PC-3 (cell line): ENCODE measurements around the gene ERMN. TPM values are rescaled to one million over a fixed set of nuclear protein-coding genes. Genes with fewer than 3 reads are reported as not detected.

Experiments used
- ATAC-seq: fragments of 200-7000 bp; cut with Tn5 transposase; 2 replicates; pipeline ENCODE4 v1.9.1; 2020; ENCODE audit warnings: mild to moderate bottlenecking, moderate library complexity
- BruUV-seq: library from RNA; stranded (reverse); fragments of 400-500 nt; replicated peaks from 2 replicates; lab custom pipeline; 2021; lab: Mats Ljungman, UMichigan
- CTCF ChIA-PET: fragments of 300-600 bp; sonication (Branson Sonifier 250); formaldehyde crosslinking; loops from one replicate; lab custom pipeline; 2022; ENCODE audit warnings: antibody characterized with exemption; lab: Charles Lee
- POLR2A ChIA-PET: fragments of 300-600 bp; sonication (Branson Sonifier 250); formaldehyde crosslinking; loops from one replicate; lab custom pipeline; 2022; ENCODE audit warnings: antibody characterized with exemption; ENCODE audit not compliant: unreplicated experiment; lab: Charles Lee
- DNase-seq: peaks from one replicate; pipeline ENCODE4 v3.0.0-alpha.2; 2015
- H2AFZ ChIP-seq: fragments of 300-600 bp; sonication (generic); 2 replicates; pipeline ENCODE4 v1.6.0; 2016; ENCODE audit warnings: antibody characterized with exemption, low read length
- H3F3A ChIP-seq: fragments of 300-600 bp; sonication (generic); one replicate; pipeline ENCODE4 v1.6.0; 2017; ENCODE audit warnings: antibody characterized with exemption, low read length, control low read depth, mild to moderate bottlenecking; ENCODE audit not compliant: unreplicated experiment
- H3K27ac ChIP-seq: fragments of 300-600 bp; sonication (generic); 2 replicates; pipeline ENCODE4 v1.5.1; 2016; ENCODE audit warnings: mild to moderate bottlenecking, low read length
- H3K27me3 ChIP-seq: fragments of 300-600 bp; sonication (generic); 2 replicates; pipeline ENCODE4 v1.6.1; 2016; ENCODE audit warnings: low read length, mixed read lengths
- H3K36me3 ChIP-seq: fragments of 300-600 bp; sonication (generic); 2 replicates; pipeline ENCODE4 v1.6.1; 2016; ENCODE audit warnings: low read depth, mixed run types, low read length, mixed read lengths
- H3K4me1 ChIP-seq: fragments of 300-600 bp; sonication (generic); 2 replicates; pipeline ENCODE4 v1.5.1; 2016; ENCODE audit warnings: low read length; ENCODE audit not compliant: insufficient read depth
- H3K4me2 ChIP-seq: fragments of 300-600 bp; sonication (generic); 2 replicates; pipeline ENCODE4 v1.6.0; 2016; ENCODE audit warnings: low read length
- H3K4me3 ChIP-seq: fragments of 300-600 bp; sonication (generic); 2 replicates; pipeline ENCODE4 v1.5.1; 2016; ENCODE audit warnings: mild to moderate bottlenecking, low read length, mixed read lengths
- H3K79me2 ChIP-seq: fragments of 300-600 bp; sonication (generic); 2 replicates; pipeline ENCODE4 v1.6.1; 2017; ENCODE audit warnings: low read length, mixed read lengths
- H3K9ac ChIP-seq: fragments of 300-600 bp; sonication (generic); 2 replicates; pipeline ENCODE4 v1.6.0; 2016; ENCODE audit warnings: mild to moderate bottlenecking, low read length
- H3K9me2 ChIP-seq: fragments of 300-600 bp; sonication (generic); replicated peaks from 2 replicates; pipeline ENCODE4 v1.6.1; 2016; ENCODE audit warnings: mixed run types, low read length, mixed read lengths
- H3K9me3 ChIP-seq: fragments of 300-600 bp; sonication (generic); 2 replicates; pipeline ENCODE4 v1.6.1; 2016; ENCODE audit warnings: low read length, mixed read lengths
- H4K20me1 ChIP-seq: fragments of 300-600 bp; sonication (generic); 2 replicates; pipeline ENCODE4 v1.6.1; 2016; ENCODE audit warnings: low read length, mixed read lengths
- CTCF ChIP-seq: fragments of 300-600 bp; sonication (generic); conservative IDR thresholded peaks from 2 replicates; pipeline ENCODE4 v1.5.1; 2017; ENCODE audit warnings: antibody characterized with exemption, low read depth, mild to moderate bottlenecking, low read length
- EZH2 ChIP-seq: fragments of 300-600 bp; sonication (generic); IDR thresholded peaks from one replicate; pipeline ENCODE4 v1.6.1; 2017; ENCODE audit warnings: antibody characterized with exemption, mild to moderate bottlenecking, low read length; ENCODE audit not compliant: unreplicated experiment
- EZH2phosphoT487 ChIP-seq: fragments of 300-600 bp; sonication (generic); IDR thresholded peaks from 2 replicates; pipeline ENCODE4 v1.6.1; 2018; ENCODE audit warnings: mild to moderate bottlenecking, antibody characterized with exemption, low read length, borderline replicate concordance
- intact Hi-C: fragments of 100-400 bp; cut with micrococcal nuclease; formaldehyde crosslinking; loops from 2 replicates; pipeline ENCODE4 v1.9.0; 2023
- total RNA-seq: library from RNA; depleted of rRNA; stranded (reverse); fragments of >200 nt; gene quantifications from 2 replicates; pipeline ENCODE4 v1.2.3, GENCODE V29; 2014

The ERMN gene
- total RNA-seq, 1 experiment from 2014 or later, result not detected

DNA sequence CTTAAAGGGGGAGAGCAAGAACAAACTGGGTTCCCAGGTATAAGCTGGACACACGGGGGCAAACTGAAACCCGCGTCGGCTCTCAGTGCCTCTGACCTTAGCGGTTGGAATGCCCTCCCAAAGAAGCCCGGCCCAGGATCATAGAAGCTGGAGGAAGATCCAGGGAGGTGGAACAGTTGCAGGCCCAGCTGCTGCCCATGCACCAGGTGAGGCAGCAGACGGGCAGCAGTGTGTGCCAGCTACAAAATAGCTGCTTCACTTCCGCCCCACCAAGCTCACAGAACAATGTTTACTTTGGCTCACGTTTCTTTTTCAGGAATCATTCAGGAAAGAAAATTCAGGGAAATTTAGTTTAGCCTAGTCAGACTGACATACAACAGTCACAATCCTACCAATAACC lies 3.9 kb upstream of the ERMN start:
- ATAC-seq, result peak; percentile 85

DNA sequence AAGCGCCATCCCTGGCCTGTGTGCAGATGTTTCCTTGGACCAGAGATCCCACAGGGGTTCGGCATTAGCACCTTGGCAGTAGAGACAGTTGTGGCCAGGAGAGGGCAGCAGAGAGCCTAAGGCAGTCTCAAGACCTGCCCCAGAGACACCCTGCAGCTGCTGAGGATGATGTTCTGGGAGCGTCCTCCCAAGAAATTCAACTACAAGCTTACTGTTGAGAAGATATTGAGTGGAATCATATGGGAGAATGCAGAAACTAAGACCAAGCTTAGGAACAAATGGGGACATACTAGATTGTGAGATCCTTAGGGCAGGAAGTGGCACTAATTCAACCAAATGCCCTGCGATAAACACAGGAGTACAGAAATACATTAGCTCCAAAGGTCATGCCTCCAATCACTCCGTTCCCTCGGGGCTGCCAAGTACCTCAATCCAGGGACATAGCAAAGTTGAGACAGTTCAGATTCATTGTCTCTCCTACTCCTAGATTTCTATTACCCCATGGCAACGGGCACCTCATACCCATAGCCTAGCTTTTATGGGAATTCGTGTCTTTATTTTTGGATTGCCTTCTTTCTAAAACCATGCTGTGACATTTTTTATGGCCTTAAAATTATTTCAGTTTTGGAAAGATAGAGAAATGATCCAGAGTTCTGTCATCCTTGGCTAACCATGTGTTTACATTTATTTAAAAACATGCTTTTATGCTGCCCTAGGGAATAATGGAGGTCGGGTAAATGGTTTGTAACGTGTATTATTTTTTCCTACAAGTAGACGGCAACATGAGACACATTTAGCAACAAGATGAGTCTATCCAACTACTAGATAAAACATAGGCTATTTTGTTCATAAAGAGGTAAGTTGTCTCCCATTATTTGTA lies 2.2 kb upstream of the ERMN start:
- H3K4me1 ChIP-seq, result peaks cover 13% of the 10 kb centered on the region
- TF ChIP-seq CTCF (peak; percentile 91), EZH2phosphoT487 (no peak), EZH2 (no peak)
- DNase-seq (peak; percentile 83), ATAC-seq (peak; percentile 89)
- H3K36me3 ChIP-seq, result no peaks in the 10 kb centered on the region
- no peaks in the 10 kb centered on the region for H3K9me3 ChIP-seq
- H3K9ac ChIP-seq, result no peak overlapping the region
- no peak overlapping the region for H3K4me3 ChIP-seq
- no TSS peak for BruUV-seq
- H2AFZ ChIP-seq, result no peak overlapping the region
- H3F3A ChIP-seq, result no peaks in the 10 kb centered on the region
- intact Hi-C loops, result loop anchor here (2.0 to 5.0 kb wide), 2 partner anchors 25 to 159 kb away; no protein-coding TSS in a partner anchor
- POLR2A ChIA-PET, result interaction anchor here (0.6 kb wide), 1 partner anchor 16 kb away, joined by 4 read pairs; no protein-coding TSS in a partner anchor
- H3K27me3 ChIP-seq, result no peaks in the 10 kb centered on the region
- CTCF ChIA-PET, result interaction anchor here (0.6 to 1.6 kb wide), 4 partner anchors 9 to 66 kb away, joined by 3 to 10 read pairs (median 6); no protein-coding TSS in a partner anchor
- H3K4me2 ChIP-seq, result no peak overlapping the region
- no peaks in the 10 kb centered on the region for H3K9me2 ChIP-seq
- no peak overlapping the region for H3K27ac ChIP-seq
- no peaks in the 10 kb centered on the region for H4K20me1 ChIP-seq
- no peaks in the 10 kb centered on the region for H3K79me2 ChIP-seq

More for the DNA sequence above, 3.9 kb upstream of the ERMN start:
- H3K9me3 ChIP-seq, result no peaks in the 10 kb centered on the region
- H3K27ac ChIP-seq, result no peak overlapping the region
- no peak overlapping the region for H2AFZ ChIP-seq
- no TSS peak for BruUV-seq
- ChIA-PET CTCF (interaction anchor here (0.7 to 0.9 kb wide), 2 partner anchors 27 to 87 kb away, joined by 3 to 4 read pairs; no protein-coding TSS in a partner anchor), POLR2A (interaction anchor here (0.6 kb wide), 1 partner anchor 995 kb away, joined by 7 read pairs; no protein-coding TSS in a partner anchor)
- H3K36me3 ChIP-seq, result no peaks in the 10 kb centered on the region
- no peak overlapping the region for H3K9ac ChIP-seq
- H3K79me2 ChIP-seq, result no peaks in the 10 kb centered on the region
- no peaks in the 10 kb centered on the region for H3F3A ChIP-seq
- H3K27me3 ChIP-seq, result no peaks in the 10 kb centered on the region
- peaks cover 13% of the 10 kb centered on the region for H3K4me1 ChIP-seq
- peak overlapping the region; percentile 49; the same call in 1 of the 2 replicates for H3K4me2 ChIP-seq
- intact Hi-C loops, result loop anchor here (5.0 kb wide), 1 partner anchor 158 kb away; no protein-coding TSS in a partner anchor
- no peak for TF ChIP-seq EZH2
- no peak for TF ChIP-seq EZH2phosphoT487
- TF ChIP-seq CTCF, result no peak
- no peaks in the 10 kb centered on the region for H3K9me2 ChIP-seq
- no peaks in the 10 kb centered on the region for H4K20me1 ChIP-seq
- no peak overlapping the region for H3K4me3 ChIP-seq
- peak; percentile 75 for DNase-seq
